CD4-positive, alpha-beta T cell (primary cell): ENCODE measurements around the gene LEMD2. TPM values are rescaled to one million over a fixed set of nuclear protein-coding genes. Genes with fewer than 3 reads are reported as not detected.

Experiments used
- ATAC-seq: fragments of 200-7000 bp; cut with Tn5 transposase; one replicate; pipeline ENCODE4 v1.10.0; 2022; ENCODE audit warnings: mild to moderate bottlenecking; ENCODE audit not compliant: poor library complexity
- CTCF ChIA-PET: fragments of 350-600 bp; sonication (Branson Sonifier 250); formaldehyde crosslinking; loops from one replicate; lab custom pipeline; 2021; ENCODE audit warnings: antibody characterized with exemption, inconsistent platforms; lab: Charles Lee
- POLR2A ChIA-PET: fragments of 350-600 bp; sonication (Branson Sonifier 250); formaldehyde crosslinking; loops from one replicate; lab custom pipeline; 2021; ENCODE audit warnings: antibody characterized with exemption, inconsistent platforms; lab: Charles Lee
- DNase-seq, 14 experiments: peaks; one replicate each; pipeline ENCODE4 v3.0.0-alpha.2; 2013 to 2020; ENCODE audit warnings: mixed read lengths in 2 of 14
- H3K27ac ChIP-seq, 2 donors: one replicate each; pipeline versions ENCODE4 v1.5.1 to v1.7.0; 2013; ENCODE audit warnings: low read length in 2 of 2, low read depth in 1 of 2, mild to moderate bottlenecking in 1 of 2
- H3K27me3 ChIP-seq, 2 experiments: 1 replicate in 1 of 2; 2 replicates in 1 of 2; pipeline versions ENCODE4 v1.6.1 to v1.7.0; 2013; ENCODE audit warnings: low read length in 2 of 2, control low read depth in 1 of 2, mild to moderate bottlenecking in 1 of 2, moderate library complexity in 1 of 2; ENCODE audit not compliant: insufficient read depth in 2 of 2, control insufficient read depth in 1 of 2
- H3K36me3 ChIP-seq: one replicate; pipeline ENCODE4 v1.6.1; 2013; ENCODE audit warnings: low read length, control low read depth; ENCODE audit not compliant: insufficient read depth
- H3K4me1 ChIP-seq: one replicate; pipeline ENCODE4 v1.6.1; 2013; ENCODE audit warnings: low read length, control low read depth; ENCODE audit not compliant: insufficient read depth
- H3K4me3 ChIP-seq: one replicate; pipeline ENCODE4 v1.5.1; 2013; ENCODE audit warnings: mild to moderate bottlenecking, low read length, moderate library complexity
- H3K9me3 ChIP-seq, 2 experiments: 1 replicate in 1 of 2; 2 replicates in 1 of 2; pipeline versions ENCODE4 v1.6.1 to v1.7.0; 2013; ENCODE audit warnings: low read length in 2 of 2, mild to moderate bottlenecking in 2 of 2, control low read depth in 1 of 2, moderate library complexity in 1 of 2; ENCODE audit not compliant: control insufficient read depth in 1 of 2, insufficient read depth in 1 of 2
- H3K27ac Mint-ChIP-seq: one replicate; pipeline ENCODE4 v1.8.0; 2020; ENCODE audit warnings: mixed read lengths
- H3K27me3 Mint-ChIP-seq: one replicate; pipeline ENCODE4 v1.8.0; 2021; ENCODE audit warnings: mixed read lengths
- H3K36me3 Mint-ChIP-seq: one replicate; pipeline ENCODE4 v1.8.0; 2021; ENCODE audit warnings: low read depth, mixed read lengths
- H3K4me1 Mint-ChIP-seq: one replicate; pipeline ENCODE4 v1.8.0; 2021; ENCODE audit warnings: low read depth, mixed read lengths
- H3K4me3 Mint-ChIP-seq: one replicate; pipeline ENCODE4 v1.8.0; 2020; ENCODE audit warnings: mild to moderate bottlenecking, mixed read lengths
- H3K9me3 Mint-ChIP-seq: one replicate; pipeline ENCODE4 v1.8.0; 2020; ENCODE audit warnings: mixed read lengths
- intact Hi-C, 2 experiments: fragments of 100-400 bp; cut with DNase I in 1 of 2; cut with micrococcal nuclease in 1 of 2; formaldehyde crosslinking; loops; one replicate each; pipeline versions ENCODE4 v1.15.1 to v1.9.0; 2023 to 2025; cut with DNase I, micrococcal nuclease
- total RNA-seq, 174 experiments: library from RNA in 2 of 174; stranded (reverse) in 2 of 174; gene quantifications; one replicate each; pipeline ENCODE4 v1.2.3 and lab custom pipeline; 2021 to 2026
- TF ChIP-seq, protein P1 (sequence below): fragments of 200-600 bp; IDR thresholded peaks from one replicate; pipeline ENCODE4 v1.8.0; 2022; ENCODE audit warnings: antibody characterized with exemption, mild to moderate bottlenecking

LEMD2 gene
- total RNA-seq, 2 experiments from 2014 or later: 122 to 124 TPM

DNA sequence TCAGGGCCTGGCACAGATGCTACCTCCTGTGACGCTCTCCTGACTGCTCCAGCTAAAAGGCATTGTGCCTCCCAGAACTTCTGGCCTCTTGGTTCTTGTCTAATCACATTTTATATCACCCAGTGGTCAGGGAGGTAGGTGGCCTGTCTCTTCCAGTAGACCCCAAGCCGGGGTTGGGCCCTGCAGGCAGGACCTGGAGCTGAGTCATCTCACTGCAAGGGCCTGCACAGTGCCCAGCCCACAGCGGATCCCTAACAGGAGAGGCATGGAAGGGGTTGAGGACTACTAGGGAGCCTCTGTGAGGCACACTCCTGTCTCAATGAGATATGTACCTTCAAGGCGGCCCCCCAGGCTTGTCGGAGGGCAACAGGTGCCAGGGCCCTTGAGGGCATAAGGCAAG is 6.4 kb downstream of the LEMD2 start:
- Histone ChIP-seq H3K4me3 (no peak overlapping the region), H3K36me3 (peaks cover 93% of the 10 kb centered on the region), H3K27ac (no peak overlapping the region), H3K4me1 (peaks cover 40% of the 10 kb centered on the region), H3K27me3 (no peaks in the 10 kb centered on the region), H3K9me3 (no peaks in the 10 kb centered on the region)
- no peak overlapping the region for H3K27ac Mint-ChIP-seq
- TF ChIP-seq, protein P1, sequence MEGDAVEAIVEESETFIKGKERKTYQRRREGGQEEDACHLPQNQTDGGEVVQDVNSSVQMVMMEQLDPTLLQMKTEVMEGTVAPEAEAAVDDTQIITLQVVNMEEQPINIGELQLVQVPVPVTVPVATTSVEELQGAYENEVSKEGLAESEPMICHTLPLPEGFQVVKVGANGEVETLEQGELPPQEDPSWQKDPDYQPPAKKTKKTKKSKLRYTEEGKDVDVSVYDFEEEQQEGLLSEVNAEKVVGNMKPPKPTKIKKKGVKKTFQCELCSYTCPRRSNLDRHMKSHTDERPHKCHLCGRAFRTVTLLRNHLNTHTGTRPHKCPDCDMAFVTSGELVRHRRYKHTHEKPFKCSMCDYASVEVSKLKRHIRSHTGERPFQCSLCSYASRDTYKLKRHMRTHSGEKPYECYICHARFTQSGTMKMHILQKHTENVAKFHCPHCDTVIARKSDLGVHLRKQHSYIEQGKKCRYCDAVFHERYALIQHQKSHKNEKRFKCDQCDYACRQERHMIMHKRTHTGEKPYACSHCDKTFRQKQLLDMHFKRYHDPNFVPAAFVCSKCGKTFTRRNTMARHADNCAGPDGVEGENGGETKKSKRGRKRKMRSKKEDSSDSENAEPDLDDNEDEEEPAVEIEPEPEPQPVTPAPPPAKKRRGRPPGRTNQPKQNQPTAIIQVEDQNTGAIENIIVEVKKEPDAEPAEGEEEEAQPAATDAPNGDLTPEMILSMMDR: no peak
- no peak overlapping the region for H3K4me3 Mint-ChIP-seq
- no peak for DNase-seq
- ChIA-PET CTCF (no interaction called here), POLR2A (no interaction called here)
- no peaks in the 10 kb centered on the region for H3K27me3 Mint-ChIP-seq
- intact Hi-C loops: loop anchor here (10.0 kb wide), 4 partner anchors 122 to 742 kb away; partner anchors contain the start of genes B3GALT4 (in 1 of the 2), RPS18 (in 1 of the 2) and VPS52 (in 1 of the 2)
- H3K36me3 Mint-ChIP-seq: peaks cover 94% of the 10 kb centered on the region
- peaks cover 65% of the 10 kb centered on the region for H3K4me1 Mint-ChIP-seq
- H3K9me3 Mint-ChIP-seq: no peaks in the 10 kb centered on the region
- ATAC-seq: no peak

DNA sequence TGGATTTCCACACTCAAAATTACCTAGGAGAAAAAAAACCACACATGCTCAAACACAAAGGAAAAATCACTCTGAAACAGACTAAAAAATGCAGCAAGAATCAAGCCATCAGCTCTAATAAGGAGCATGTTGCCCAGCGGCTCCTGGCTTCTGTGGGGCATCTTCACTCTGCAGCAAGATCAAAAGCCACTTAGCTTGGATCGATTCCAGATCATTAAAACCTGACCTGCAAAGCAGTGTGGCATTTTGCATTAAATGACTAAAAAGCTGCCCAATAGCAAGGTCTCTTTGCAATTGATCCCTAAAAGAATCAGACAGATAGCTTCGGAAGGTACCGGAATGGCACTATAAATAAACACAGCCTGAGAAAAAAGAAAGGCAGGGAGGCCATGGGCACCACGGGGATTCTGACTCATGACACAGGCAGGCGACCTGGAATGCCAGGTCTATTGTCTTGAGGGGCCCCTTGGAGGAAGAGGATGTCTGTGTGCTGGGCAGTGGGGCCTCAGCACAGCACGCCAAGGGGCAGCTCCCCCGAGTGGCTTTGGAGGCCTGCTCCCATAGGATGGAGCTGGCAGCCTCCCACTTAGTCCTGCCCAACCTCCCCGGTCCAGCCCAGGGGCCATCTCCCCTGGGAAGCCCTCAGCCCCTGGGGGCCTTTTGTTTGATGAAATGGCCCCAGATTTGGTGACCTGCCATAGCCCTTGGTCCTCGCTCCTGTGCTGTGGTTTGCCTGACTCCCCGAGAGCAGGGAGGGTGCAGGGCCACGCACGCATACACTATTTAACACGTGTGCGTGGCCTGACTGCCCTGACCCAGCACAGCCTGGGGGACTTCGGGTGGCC is 7.6 kb downstream of the LEMD2 start:
- CTCF ChIA-PET: no interaction called here
- no peaks in the 10 kb centered on the region for H3K9me3 Mint-ChIP-seq

DNA sequence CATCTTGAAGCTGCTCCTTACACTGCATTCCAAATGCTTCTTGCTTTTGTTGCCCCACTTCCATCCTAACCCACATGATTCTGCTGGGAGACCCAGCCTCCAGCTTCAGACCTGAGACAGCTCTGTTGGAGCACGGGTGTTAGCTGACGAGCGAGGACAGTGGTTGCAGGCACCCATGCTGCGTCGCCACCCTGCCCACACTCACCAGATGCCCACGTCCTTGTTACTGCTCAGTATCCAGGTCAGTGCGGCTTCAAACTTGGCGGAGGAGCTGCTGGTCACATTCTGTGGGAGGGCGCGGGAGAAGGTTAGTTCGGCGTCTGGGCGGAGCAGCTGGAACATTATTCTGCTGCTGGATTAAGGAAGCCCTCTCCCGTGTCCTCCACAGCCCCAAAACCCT is 9.0 kb downstream of the LEMD2 start:
- DNase-seq (no peak), ATAC-seq (no peak)
- TF ChIP-seq, protein P1: no peak
- intact Hi-C loops: loop anchor here (10.0 kb wide), 4 partner anchors 125 to 745 kb away; partner anchors contain the start of genes B3GALT4 (in 1 of the 2), RPS18 (in 1 of the 2) and VPS52 (in 1 of the 2)
- H3K27me3 ChIP-seq: no peaks in the 10 kb centered on the region
- no peaks in the 10 kb centered on the region for H3K9me3 ChIP-seq
- ChIA-PET POLR2A (interaction anchor here (1.1 to 1.7 kb wide), 2 partner anchors 8 kb away, joined by 3 to 14 read pairs; partner anchors contain the start of gene LEMD2), CTCF (interaction anchor here (0.8 kb wide), 1 partner anchor 8 kb away, joined by 3 read pairs; no protein-coding TSS in a partner anchor)
- no peak overlapping the region for H3K27ac ChIP-seq
- Mint-ChIP-seq H3K9me3 (no peaks in the 10 kb centered on the region), H3K36me3 (peaks cover 98% of the 10 kb centered on the region), H3K4me1 (peaks cover 38% of the 10 kb centered on the region), H3K27ac (no peak overlapping the region), H3K4me3 (no peak overlapping the region), H3K27me3 (no peaks in the 10 kb centered on the region)
- no peak overlapping the region for H3K4me3 ChIP-seq
- H3K36me3 ChIP-seq: peaks cover 99% of the 10 kb centered on the region
- H3K4me1 ChIP-seq: peaks cover 16% of the 10 kb centered on the region

More for the DNA sequence above, 7.6 kb downstream of the LEMD2 start:
- no peak overlapping the region for H3K4me3 Mint-ChIP-seq
- intact Hi-C loops: loop anchor here (10.0 kb wide), 4 partner anchors 123 to 743 kb away; partner anchors contain the start of genes B3GALT4 (in 1 of the 2), RPS18 (in 1 of the 2) and VPS52 (in 1 of the 2)
- H3K36me3 Mint-ChIP-seq: peaks cover 96% of the 10 kb centered on the region
- H3K4me1 Mint-ChIP-seq: peaks cover 52% of the 10 kb centered on the region
- H3K27me3 Mint-ChIP-seq: no peaks in the 10 kb centered on the region
- Histone ChIP-seq H3K36me3 (peaks cover 97% of the 10 kb centered on the region), H3K27me3 (no peaks in the 10 kb centered on the region), H3K9me3 (no peaks in the 10 kb centered on the region), H3K4me1 (peaks cover 30% of the 10 kb centered on the region), H3K4me3 (no peak overlapping the region), H3K27ac (no peak overlapping the region)
- DNase-seq: no peak
- no peak for ATAC-seq
- TF ChIP-seq, protein P1: no peak
- no peak overlapping the region for H3K27ac Mint-ChIP-seq
- POLR2A ChIA-PET: no interaction called here
